HepG2 (cell line): Measurements from ENCODE around the gene ALG14. TPM values are rescaled to one million over a fixed set of nuclear protein-coding genes. Genes with fewer than 3 reads are reported as not detected.

Source experiments
- CBX2 ChIP-seq, 2 experiments: fragments of 200-600 bp in 1 of 2; sonication (generic); formaldehyde crosslinking in 1 of 2; IDR thresholded peaks; 2 replicates each; pipeline versions ENCODE4 v1.7.0 to v1.8.1; 2018 to 2022; ENCODE audit warnings: low read depth in 2 of 2, low read length in 1 of 2, mild to moderate bottlenecking in 1 of 2, missing genetic modification reagents in 1 of 2
- DMTF1 ChIP-seq: sonication (generic); formaldehyde crosslinking; IDR thresholded peaks from 2 replicates; pipeline ENCODE4 v1.4.0; 2020; ENCODE audit warnings: mild to moderate bottlenecking, missing genetic modification reagents
- KDM6A ChIP-seq: IDR thresholded peaks from 2 replicates; pipeline ENCODE4 v1.6.1; 2016; ENCODE audit warnings: low read depth
- PITX1 ChIP-seq: sonication (generic); formaldehyde crosslinking; IDR thresholded peaks from 2 replicates; pipeline ENCODE4 v1.5.1; 2020; ENCODE audit warnings: mild to moderate bottlenecking, missing genetic modification reagents
- PLRG1 ChIP-seq: fragments of 450-650 bp; conservative IDR thresholded peaks from 2 replicates; pipeline ENCODE4 v1.6.1; 2016
- PRPF4 ChIP-seq: fragments of 200-400 bp; formaldehyde crosslinking; IDR thresholded peaks from 2 replicates; pipeline ENCODE4 v1.6.1; 2016; ENCODE audit warnings: low read length, low read depth; ENCODE audit not compliant: poor library complexity, severe bottlenecking
- RFX1 ChIP-seq: fragments of 450-650 bp; IDR thresholded peaks from 2 replicates; pipeline ENCODE4 v1.6.1; 2017
- SAP130 ChIP-seq: IDR thresholded peaks from 2 replicates; pipeline ENCODE4 v1.6.1; 2016; ENCODE audit warnings: low read depth
- SRSF4 ChIP-seq: fragments of 200-400 bp; formaldehyde crosslinking; IDR thresholded peaks from one replicate; pipeline ENCODE4 v1.6.1; 2018; ENCODE audit warnings: mild to moderate bottlenecking, low read depth, low read length, moderate library complexity; ENCODE audit not compliant: poor library complexity, severe bottlenecking
- ZMYM2 ChIP-seq: sonication (generic); formaldehyde crosslinking; IDR thresholded peaks from 2 replicates; pipeline ENCODE4 v1.8.0; 2022; ENCODE audit warnings: mild to moderate bottlenecking, missing genetic modification reagents
- ZNF460 ChIP-seq: sonication (generic); formaldehyde crosslinking; IDR thresholded peaks from 2 replicates; pipeline ENCODE4 v1.5.1; 2020; ENCODE audit warnings: missing genetic modification reagents, mild to moderate bottlenecking, borderline replicate concordance
- ZNF646 ChIP-seq: sonication (generic); formaldehyde crosslinking; IDR thresholded peaks from 2 replicates; pipeline ENCODE4 v1.9.0; 2021; ENCODE audit warnings: mild to moderate bottlenecking, missing genetic modification reagents
- ZNF850 ChIP-seq: sonication (generic); formaldehyde crosslinking; conservative IDR thresholded peaks from 2 replicates; pipeline ENCODE4 v1.9.0; 2021; ENCODE audit warnings: mild to moderate bottlenecking, missing genetic modification reagents
- ZSCAN30 ChIP-seq: sonication (generic); formaldehyde crosslinking; IDR thresholded peaks from 2 replicates; pipeline ENCODE4 v1.5.0; 2020; ENCODE audit warnings: mild to moderate bottlenecking, missing genetic modification reagents
- polyA plus RNA-seq, 8 experiments: library from polyadenylated mRNA; depleted of rRNA in 3 of 8; stranded (reverse) in 7 of 8; unstranded in 1 of 8; fragments of >200 nt; fragmentation: Illumina TruSeq in 4 of 8; extraction: Trizol in 4 of 8; gene quantifications; 2 replicates each; pipeline versions ENCODE4 v1.2.1 to v1.2.3, GENCODE V29; 2011 to 2016; ENCODE audit warnings: low read depth in 4 of 8, missing spikeins in 1 of 8, mixed read lengths in 1 of 8; ENCODE audit not compliant: insufficient read depth in 1 of 8
- total RNA-seq, 5 experiments: library from RNA; depleted of rRNA; stranded (reverse); fragments of >200 nt; fragmentation: Illumina TruSeq; extraction: Trizol; gene quantifications; 2 replicates each; pipeline ENCODE4 v1.2.3, GENCODE V29; 2016; ENCODE audit warnings: low read depth in 1 of 5

The ALG14 gene
- total and polyA plus RNA-seq, 2 of the 13 experiments (the other 11 are each of a cell fraction or from before 2014, with no cell fraction given) = 4.5 to 12.7 TPM

GRCh38 chr1:95068956-95069709, 3.6 kb downstream of the ALG14 start (continued):
- TF ChIP-seq ZMYM2 (CRISPR knock-in tag) (no peak), PLRG1 (no peak), ZNF850 (CRISPR knock-in tag) (no peak), ZNF646 (CRISPR knock-in tag) (no peak), PITX1 (CRISPR knock-in tag) (no peak), SAP130 (CRISPR knock-in tag) (peak; percentile 57; the same call in 1 of the 2 replicates), RFX1 (no peak), DMTF1 (no peak), ZSCAN30 (CRISPR knock-in tag) (no peak), ZNF460 (CRISPR knock-in tag) (peak; percentile 17; the same call in 1 of the 2 replicates), SRSF4 (no peak), PRPF4 (no peak), KDM6A (CRISPR knock-in tag) (peak; percentile 44; the same call in 1 of the 2 replicates), CBX2 (IDR thresholded peaks at IDR 0.05; ENCODE audit: low read depth, low read length) (no peak), CBX2 (CRISPR knock-in tag; IDR thresholded peaks at IDR 0.05; ENCODE audit: low read depth) (no peak)
